Endometrium (tissue), 2 donors: ENCODE data around the gene ATRX.
"Not testable (repeated sequence)": the region's sequence is repeated elsewhere in the genome, so short reads cannot be mapped to it uniquely, and the experiment has no call there.

Experiments used
- FAIRE-seq: peaks from 2 replicates; lab custom pipeline; 2012; peaks lifted over from hg19 to GRCh38; lab: Jason Lieb, UNC
- donor health status: control.
- donor health status: control.

Gene ATRX, protein sequence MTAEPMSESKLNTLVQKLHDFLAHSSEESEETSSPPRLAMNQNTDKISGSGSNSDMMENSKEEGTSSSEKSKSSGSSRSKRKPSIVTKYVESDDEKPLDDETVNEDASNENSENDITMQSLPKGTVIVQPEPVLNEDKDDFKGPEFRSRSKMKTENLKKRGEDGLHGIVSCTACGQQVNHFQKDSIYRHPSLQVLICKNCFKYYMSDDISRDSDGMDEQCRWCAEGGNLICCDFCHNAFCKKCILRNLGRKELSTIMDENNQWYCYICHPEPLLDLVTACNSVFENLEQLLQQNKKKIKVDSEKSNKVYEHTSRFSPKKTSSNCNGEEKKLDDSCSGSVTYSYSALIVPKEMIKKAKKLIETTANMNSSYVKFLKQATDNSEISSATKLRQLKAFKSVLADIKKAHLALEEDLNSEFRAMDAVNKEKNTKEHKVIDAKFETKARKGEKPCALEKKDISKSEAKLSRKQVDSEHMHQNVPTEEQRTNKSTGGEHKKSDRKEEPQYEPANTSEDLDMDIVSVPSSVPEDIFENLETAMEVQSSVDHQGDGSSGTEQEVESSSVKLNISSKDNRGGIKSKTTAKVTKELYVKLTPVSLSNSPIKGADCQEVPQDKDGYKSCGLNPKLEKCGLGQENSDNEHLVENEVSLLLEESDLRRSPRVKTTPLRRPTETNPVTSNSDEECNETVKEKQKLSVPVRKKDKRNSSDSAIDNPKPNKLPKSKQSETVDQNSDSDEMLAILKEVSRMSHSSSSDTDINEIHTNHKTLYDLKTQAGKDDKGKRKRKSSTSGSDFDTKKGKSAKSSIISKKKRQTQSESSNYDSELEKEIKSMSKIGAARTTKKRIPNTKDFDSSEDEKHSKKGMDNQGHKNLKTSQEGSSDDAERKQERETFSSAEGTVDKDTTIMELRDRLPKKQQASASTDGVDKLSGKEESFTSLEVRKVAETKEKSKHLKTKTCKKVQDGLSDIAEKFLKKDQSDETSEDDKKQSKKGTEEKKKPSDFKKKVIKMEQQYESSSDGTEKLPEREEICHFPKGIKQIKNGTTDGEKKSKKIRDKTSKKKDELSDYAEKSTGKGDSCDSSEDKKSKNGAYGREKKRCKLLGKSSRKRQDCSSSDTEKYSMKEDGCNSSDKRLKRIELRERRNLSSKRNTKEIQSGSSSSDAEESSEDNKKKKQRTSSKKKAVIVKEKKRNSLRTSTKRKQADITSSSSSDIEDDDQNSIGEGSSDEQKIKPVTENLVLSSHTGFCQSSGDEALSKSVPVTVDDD (N-terminal part only)

DNA sequence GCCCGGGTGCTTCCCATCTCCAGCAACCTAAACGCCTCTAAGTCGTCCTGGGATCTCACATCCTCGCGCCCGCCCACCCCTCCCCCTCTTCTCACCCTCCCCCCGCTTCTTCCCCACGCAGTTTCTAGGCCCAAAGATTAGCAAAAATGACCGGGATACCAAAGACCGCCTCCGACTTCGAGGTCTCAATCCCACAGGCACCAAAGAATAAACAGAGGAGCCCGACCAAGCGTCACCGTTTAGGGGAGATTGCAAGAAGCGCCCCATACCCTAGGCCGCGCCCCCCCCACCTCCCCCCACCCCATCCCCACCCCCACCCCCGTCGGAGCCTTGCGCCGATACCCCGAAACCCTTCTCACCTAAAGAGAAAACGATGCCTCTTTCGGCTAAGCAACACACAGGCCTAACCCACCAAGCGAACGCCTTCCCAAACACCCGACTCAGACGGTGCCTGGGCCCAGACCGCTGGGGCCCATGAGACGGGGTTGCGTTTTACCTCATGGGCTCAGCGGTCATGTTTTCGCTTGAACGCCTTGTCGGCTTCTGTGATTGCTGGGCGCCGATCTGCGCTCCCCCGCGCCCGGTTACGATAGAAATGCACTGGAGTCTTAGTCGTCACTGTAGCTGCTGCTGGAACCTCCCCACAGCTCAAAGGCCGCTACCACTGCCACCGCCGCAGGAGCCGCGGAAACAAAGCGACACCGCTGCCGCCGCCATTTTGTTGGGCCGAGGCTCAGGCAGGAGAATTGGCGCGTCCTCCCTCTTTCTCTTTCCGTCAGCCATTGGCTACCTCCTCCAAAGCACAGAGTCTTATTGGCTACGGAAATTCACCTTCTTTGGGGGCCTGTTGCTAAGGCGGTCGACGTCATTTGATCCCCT lies at the start of gene ATRX:
Gene ATRX, minus strand, starts transcription at position 731 of the 879 bp plus-strand sequence. Its CDS starts 215 bp downstream, at position 516.
- peak; percentile 35 for FAIRE-seq

GRCh38 chrX:77831544-77831943 lies 45.5 kb upstream of the ATRX start:
- FAIRE-seq: not testable (repeated sequence)

DNA sequence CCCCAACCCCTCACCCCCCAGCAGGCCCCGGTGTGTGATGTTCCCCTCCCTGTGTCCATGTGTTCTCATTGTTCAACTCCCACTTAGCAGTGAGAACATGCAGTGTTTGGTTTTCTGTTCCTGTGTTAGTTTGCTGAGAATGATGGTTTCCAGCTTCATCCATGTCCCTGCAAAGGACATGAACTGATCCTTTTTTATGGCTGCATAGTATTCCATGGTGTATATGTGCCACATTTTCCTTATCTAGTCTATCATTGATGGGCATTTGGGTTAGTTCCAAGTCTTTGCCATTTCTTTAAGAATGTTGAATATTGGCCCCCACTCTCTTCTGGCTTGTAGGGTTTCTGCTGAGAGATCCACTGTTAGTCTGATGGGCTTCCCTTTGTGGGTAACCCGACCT lies 36.0 kb upstream of the ATRX start:
- FAIRE-seq: not testable (repeated sequence)

GRCh38 chrX:77820091-77820727 lies 34.2 kb upstream of the ATRX start:
- no peak for FAIRE-seq

DNA sequence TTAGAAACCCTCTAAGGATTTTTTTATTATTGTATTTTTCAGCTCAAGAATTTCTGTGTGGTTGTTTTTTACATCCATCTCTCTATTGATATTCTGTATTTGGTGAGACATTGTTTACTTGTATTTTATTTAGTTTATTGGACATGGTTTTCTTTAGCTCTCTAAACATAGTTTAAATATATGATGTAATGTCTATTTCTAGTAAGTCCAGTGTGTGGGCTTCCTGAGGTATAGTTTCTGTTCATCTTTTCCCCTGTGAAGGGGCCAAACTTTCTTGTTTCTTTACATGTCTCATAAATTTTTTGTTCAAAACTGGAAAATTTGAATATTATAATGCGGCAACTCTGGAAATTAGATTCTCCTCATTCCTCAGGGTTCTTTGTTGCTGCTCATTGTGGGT lies 28.2 kb upstream of the ATRX start:
- FAIRE-seq: no peak

DNA sequence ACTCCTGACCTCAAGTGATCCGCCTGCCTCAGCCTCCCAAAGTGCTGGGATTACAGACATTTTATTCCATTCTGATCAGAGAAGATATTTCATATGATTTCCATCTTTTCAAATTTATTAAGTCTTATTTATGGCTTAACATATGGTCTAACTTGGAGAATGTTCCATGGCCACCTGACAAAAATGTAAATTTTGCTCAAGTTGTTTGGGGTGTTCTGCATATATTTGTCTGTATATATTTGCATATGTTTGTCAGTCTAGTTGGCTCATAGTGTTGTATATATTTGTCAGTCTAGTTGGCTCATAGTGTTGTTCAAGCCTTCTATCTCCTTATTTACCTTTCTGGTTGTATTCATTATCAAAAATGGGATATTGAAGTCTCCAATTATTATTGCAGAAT lies 16.2 kb upstream of the ATRX start:
- FAIRE-seq: no peak

DNA sequence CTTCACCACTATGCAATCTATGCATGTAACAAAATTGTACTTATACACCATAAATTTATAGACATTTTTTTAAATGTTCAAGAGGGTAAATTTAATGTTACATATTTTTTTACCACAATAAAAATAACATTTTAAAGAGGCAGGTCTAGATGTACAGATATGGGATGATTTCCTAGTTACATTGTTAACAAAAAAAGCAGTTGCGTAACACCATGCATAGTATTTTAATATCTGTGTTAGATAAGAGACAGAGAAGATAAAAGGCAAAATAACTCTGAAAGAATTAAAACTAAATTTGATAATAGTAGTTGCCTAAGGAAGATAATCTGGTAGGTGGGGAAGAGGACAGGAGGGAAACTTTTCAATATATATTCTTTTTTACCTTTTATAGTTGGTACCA lies 9.1 kb upstream of the ATRX start:
- no peak for FAIRE-seq

GRCh38 chrX:77793946-77794345 lies 7.9 kb upstream of the ATRX start:
- no peak for FAIRE-seq

- FAIRE-seq: no peak
Observed at GRCh38 chrX:77788050-77788449, 2.0 kb upstream of the ATRX start.

DNA sequence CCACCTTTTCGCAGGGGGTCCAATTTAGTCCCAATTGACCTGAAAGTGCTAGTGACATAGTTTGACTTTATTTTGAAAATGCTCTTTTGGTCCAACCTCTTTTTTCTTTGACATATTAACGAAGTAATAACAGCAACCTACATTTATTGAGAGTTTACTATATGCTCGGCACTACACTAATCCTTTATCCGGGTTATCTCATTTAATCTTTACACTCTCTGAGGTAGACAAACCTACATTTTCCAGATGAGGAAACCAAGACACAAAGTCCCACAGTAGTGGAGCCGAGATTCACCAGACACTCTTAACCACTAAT lies 307 bp upstream of the ATRX start:
- no peak for FAIRE-seq

DNA sequence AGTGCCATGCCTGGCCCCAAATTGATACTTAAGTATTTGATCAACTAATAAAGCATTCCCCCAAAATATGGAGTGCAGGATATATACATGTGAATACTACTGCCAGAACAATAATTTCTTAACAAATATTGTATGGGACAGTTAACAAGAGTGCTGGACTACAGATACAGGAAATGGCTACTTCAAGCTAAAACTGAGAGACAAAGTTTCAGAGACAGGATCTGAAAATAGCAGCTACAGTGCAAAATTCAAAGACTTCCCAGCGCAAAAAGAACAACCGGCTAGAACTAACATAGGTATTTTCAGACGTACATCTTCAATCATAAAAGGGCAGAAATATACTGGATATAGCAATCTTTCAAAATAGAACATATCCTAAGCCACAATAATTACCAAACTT lies 6.3 kb downstream of the ATRX start:
- no peak for FAIRE-seq

DNA sequence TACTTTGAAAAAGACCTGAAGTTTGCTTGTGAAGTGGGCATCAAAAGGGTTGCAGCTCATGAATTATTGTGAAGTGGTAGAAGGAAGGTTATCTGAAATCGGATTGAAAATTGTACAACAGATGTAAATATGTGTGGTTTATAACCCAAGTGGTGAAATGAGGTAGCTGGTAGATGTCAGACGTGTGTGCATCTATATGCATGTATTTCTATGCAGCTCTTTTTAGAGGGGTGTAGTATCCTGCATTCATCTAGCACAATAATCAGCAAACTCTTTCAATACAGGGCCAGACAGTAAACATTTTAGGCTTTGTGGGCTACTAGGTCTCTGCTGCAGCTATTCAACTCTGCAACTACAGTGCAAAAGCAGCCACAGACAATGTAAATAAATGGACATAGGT lies 9.4 kb downstream of the ATRX start:
- FAIRE-seq: no peak

- FAIRE-seq: no peak
Observed at GRCh38 chrX:77771601-77772000, 14.4 kb downstream of the ATRX start.

GRCh38 chrX:77768787-77769186 lies 17.2 kb downstream of the ATRX start:
- FAIRE-seq: no peak

DNA sequence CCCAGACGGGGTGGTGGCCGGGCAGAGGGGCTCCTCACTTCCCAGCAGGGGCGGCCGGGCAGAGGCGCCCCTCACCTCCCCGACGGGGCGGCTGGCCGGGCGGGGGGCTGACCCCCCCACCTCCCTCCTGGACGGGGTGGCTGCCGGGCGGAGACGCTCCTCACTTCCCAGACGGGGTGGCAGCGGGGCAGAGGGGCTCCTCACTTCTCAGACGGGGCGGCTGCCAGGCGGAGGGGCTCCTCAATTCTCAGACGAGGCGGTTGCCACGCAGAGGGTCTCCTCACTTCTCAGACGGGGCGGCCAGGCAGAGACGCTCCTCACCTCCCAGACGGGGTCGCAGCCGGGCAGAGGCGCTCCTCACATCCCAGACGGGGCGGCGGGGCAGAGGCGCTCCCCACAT lies 19.8 kb downstream of the ATRX start:
- FAIRE-seq: not testable (repeated sequence)

DNA sequence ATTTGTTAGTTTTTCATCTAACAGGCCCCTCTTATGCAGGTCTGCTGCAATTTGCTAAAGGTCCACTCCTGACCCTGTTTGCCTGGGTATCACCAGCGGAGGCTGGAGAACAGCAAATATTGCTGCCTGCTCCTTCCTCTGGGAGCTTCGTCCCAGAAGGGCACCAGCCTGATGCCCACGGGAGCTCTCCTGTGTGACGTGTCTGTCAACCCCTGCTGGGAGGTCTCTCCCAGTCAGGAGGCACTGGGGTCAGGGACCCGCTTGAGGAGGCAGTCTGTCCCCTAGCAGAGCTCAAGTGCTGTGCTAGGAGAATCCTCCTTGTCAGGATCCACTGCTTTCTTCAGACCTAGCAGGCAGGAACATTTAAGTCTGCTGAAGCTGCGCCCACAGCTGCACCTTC lies 30.5 kb downstream of the ATRX start:
- FAIRE-seq: no peak

- not testable (repeated sequence) for FAIRE-seq
Observed at GRCh38 chrX:77753942-77754341, 32.1 kb downstream of the ATRX start.

DNA sequence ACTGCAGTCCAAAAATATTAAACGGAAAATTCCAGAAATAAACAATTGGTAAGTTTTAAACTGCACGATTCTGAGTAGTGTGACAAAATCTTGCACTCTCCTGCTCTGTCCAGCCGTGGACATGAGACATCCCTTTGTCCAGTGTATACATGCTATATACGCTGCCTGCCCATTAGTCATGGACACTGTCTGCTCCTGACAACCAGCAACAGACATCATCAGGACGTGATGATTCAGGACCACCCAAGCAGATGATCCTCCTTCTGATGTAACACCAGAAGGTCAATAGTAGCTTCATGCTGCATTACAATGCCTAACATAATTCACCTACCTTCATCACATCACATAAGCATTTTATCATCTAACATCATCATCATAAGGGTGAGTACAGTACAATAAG lies 36.3 kb downstream of the ATRX start:
- no peak for FAIRE-seq

GRCh38 chrX:77743720-77744119 lies 42.3 kb downstream of the ATRX start:
- no peak for FAIRE-seq

GRCh38 chrX:77742788-77743476 lies 43.1 kb downstream of the ATRX start:
- FAIRE-seq: no peak
